Ascending aorta (tissue), 2 donors: ENCODE data around the gene MGAT5B. TPM values are rescaled to one million over a fixed set of nuclear protein-coding genes. Genes with fewer than 3 reads are reported as not detected.

Experiments
- DNase-seq, 2 donors: peaks; one replicate each; pipeline ENCODE4 v3.0.0-alpha.2; 2019; ENCODE audit warnings: low spot score in 2 of 2
- H3K27ac ChIP-seq, 2 donors: fragments of 200-600 bp; sonication (generic); one replicate each; pipeline ENCODE4 v1.5.1; 2016 to 2017; ENCODE audit warnings: mild to moderate bottlenecking in 1 of 2
- H3K27me3 ChIP-seq: fragments of 200-600 bp; sonication (generic); one replicate; pipeline ENCODE4 v1.5.1; 2017
- H3K36me3 ChIP-seq, 2 donors: fragments of 200-600 bp; sonication (generic); one replicate each; pipeline ENCODE4 v1.5.1; 2016
- H3K4me1 ChIP-seq, 2 donors: fragments of 200-600 bp; sonication (generic); one replicate each; pipeline ENCODE4 v1.5.1; 2016 to 2017; ENCODE audit warnings: mild to moderate bottlenecking in 1 of 2
- H3K4me3 ChIP-seq, 2 donors: fragments of 200-600 bp; sonication (generic); one replicate each; pipeline ENCODE4 v1.5.1; 2016 to 2017; ENCODE audit warnings: mild to moderate bottlenecking in 1 of 2
- H3K9me3 ChIP-seq, 2 donors: fragments of 200-600 bp; sonication (generic); one replicate each; pipeline ENCODE4 v1.5.1; 2016
- intact Hi-C: fragments of 100-400 bp; cut with DNase I; formaldehyde crosslinking; loops from one replicate; pipeline ENCODE4 v1.15.1; 2023
- total RNA-seq: library from RNA; depleted of rRNA; stranded (reverse); fragments of >200 nt; gene quantifications from one replicate; pipeline ENCODE4 v1.1.0, GENCODE V29; 2016
- TF ChIP-seq, protein P1 (sequence below), 3 experiments: fragments of 200-600 bp in 2 of 3; fragments of 450-650 bp in 1 of 3; sonication (generic) in 2 of 3; IDR thresholded peaks; one replicate each; pipeline ENCODE4 v1.5.1; 2016 to 2019; ENCODE audit warnings: antibody characterized with exemption in 3 of 3, mild to moderate bottlenecking in 1 of 3, moderate library complexity in 1 of 3

The MGAT5B gene
- total RNA-seq, 1 donor from 2014 or later, result not detected

DNA sequence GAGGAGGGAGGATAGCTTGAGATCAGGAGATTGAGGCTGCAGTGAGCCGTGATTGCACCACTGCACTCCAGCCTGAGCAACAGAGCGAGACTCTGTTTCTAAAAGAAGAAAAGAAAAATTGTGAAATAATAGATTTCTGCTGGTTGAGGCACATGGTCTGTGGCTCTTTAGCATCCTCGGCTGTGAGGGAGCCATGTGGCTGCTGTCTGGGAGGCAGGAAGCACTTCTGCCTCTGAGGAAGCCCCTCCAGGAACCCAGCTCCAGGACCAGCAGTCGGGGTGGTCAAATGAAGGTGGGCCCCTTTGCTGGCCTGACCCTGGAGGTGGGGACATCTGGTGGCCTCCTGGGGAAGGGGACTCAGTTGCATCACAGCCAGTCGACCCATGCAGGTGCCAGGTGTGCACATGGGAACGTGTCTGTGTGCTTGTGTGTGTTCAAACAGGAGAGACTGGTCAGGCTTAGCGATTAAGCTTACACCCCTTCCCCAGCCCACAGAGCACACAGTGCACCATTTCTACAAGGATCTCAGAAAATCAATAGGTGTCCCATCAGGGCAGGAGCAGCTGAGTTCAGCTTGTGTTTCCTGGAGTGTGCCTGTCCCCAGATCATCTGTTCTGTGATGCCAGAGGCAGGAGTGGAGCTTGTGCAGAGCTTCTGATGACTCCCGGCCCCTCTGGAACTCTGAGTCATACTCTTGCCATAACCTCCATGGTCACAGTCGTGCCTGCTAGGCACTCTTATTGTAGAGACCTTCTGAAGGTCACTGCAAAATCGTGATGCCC lies 24.3 kb upstream of the MGAT5B start:
- no peak overlapping the region for H3K27ac ChIP-seq
- no peaks in the 10 kb centered on the region for H3K9me3 ChIP-seq
- no peak for DNase-seq
- H3K4me3 ChIP-seq, result no peak overlapping the region
- H3K36me3 ChIP-seq, result no peaks in the 10 kb centered on the region
- TF ChIP-seq, protein P1, sequence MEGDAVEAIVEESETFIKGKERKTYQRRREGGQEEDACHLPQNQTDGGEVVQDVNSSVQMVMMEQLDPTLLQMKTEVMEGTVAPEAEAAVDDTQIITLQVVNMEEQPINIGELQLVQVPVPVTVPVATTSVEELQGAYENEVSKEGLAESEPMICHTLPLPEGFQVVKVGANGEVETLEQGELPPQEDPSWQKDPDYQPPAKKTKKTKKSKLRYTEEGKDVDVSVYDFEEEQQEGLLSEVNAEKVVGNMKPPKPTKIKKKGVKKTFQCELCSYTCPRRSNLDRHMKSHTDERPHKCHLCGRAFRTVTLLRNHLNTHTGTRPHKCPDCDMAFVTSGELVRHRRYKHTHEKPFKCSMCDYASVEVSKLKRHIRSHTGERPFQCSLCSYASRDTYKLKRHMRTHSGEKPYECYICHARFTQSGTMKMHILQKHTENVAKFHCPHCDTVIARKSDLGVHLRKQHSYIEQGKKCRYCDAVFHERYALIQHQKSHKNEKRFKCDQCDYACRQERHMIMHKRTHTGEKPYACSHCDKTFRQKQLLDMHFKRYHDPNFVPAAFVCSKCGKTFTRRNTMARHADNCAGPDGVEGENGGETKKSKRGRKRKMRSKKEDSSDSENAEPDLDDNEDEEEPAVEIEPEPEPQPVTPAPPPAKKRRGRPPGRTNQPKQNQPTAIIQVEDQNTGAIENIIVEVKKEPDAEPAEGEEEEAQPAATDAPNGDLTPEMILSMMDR (IDR thresholded peaks at IDR 0.05), result no peak
- H3K27me3 ChIP-seq, result no peaks in the 10 kb centered on the region
- intact Hi-C loops, result no loop called here
- H3K4me1 ChIP-seq, result peaks cover 2 to 3% of the 10 kb centered on the region in 2 donors

DNA sequence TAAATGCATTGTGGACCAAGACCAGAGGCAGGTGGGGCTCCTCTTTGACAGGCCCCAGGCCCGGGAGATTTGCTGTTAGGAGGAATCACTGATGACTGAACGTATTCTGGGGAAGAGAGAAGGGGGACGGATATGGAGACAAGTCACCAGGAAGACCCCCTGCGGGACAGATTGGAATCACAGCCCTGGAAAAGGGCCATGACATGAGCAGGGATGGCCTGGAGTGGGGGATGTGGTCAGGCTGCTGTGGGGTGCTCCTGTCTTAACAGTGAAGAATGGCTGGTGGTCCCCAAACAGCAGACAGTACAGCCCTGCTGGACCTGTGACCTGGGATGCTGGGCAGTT lies 23.7 kb upstream of the MGAT5B start:
- no peaks in the 10 kb centered on the region for H3K36me3 ChIP-seq
- TF ChIP-seq, protein P1 (IDR thresholded peaks at IDR 0.05), result no peak
- no peak overlapping the region for H3K27ac ChIP-seq
- H3K4me1 ChIP-seq, result peaks cover 2 to 3% of the 10 kb centered on the region in 2 donors
- H3K27me3 ChIP-seq, result no peaks in the 10 kb centered on the region
- H3K4me3 ChIP-seq, result no peak overlapping the region
- intact Hi-C loops, result no loop called here
- no peak for DNase-seq
- no peaks in the 10 kb centered on the region for H3K9me3 ChIP-seq

DNA sequence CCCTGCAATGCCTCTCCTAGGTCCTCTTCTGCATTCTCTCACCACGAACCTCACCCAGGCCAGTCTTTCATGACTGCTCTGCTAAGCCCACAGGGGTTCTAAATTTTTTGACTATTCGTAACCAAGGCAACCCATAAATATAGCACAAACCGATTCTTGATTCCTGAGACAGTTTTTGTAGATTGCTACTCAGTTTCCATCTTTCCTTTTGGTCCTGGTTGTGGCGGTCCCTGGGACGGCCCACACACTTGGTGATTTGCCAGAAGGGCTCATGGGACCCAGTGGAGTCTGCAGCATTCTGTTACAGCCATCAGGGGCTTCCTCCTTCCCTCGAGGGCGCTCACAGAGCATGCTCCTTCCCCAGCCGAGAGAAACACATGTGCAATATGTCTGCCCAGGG lies 23.4 kb upstream of the MGAT5B start:
- no peak overlapping the region for H3K27ac ChIP-seq
- H3K36me3 ChIP-seq, result no peaks in the 10 kb centered on the region

DNA sequence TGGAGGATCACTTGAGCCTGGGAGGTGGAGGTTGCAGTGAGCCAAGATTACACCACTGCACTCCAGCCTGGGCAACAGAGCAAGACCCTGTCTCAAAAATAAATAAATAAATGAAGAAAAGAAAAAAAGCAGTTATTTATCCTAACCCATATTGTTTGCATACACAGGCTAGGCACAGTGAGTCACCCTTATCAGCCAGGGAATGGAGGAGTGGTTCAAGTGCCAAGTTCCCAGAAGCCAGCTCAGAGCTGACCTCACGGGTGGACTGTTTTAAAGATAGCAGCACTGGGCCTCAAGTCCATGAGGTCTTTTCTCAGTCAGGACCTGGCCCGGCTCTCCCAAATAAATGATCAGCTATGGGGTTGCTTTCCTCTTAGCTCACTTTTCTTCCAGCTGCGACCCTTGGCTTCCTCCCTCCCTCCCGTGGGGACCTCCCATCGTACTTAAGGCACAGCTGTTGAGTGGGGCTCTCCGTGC lies 22.6 kb upstream of the MGAT5B start:
- Histone ChIP-seq H3K9me3 (no peaks in the 10 kb centered on the region), H3K27ac (no peak overlapping the region), H3K4me1 (no peaks in the 10 kb centered on the region), H3K36me3 (no peaks in the 10 kb centered on the region), H3K27me3 (no peaks in the 10 kb centered on the region), H3K4me3 (no peak overlapping the region)
- intact Hi-C loops, result no loop called here
- TF ChIP-seq, protein P1 (IDR thresholded peaks at IDR 0.05), result no peak
- DNase-seq, result no peak

More for the DNA sequence above, 23.4 kb upstream of the MGAT5B start:
- Histone ChIP-seq H3K4me3 (no peak overlapping the region), H3K9me3 (no peaks in the 10 kb centered on the region), H3K4me1 (peaks cover 1 to 3% of the 10 kb centered on the region in 2 donors), H3K27me3 (no peaks in the 10 kb centered on the region)
- TF ChIP-seq, protein P1 (IDR thresholded peaks at IDR 0.05), result no peak
- intact Hi-C loops, result no loop called here
- DNase-seq, result no peak

DNA sequence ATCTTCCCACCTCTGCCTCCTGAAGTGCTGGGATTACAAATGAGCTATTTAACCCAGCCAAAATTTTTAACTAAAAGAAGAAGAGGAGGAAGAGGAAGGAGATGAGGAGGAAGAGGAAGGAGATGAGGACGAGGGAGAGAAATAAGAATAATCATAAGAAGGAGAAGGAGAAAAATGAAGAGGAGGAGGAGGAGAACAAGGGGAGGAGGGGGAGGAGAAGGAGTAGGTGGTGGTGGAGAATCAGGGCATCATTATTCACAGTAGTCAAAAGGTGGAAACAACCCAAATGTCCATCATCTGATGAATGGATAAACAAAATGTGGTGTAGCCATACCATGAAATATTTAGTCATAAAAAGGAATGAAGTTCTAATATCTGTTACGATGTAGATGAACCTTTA lies 21.2 kb upstream of the MGAT5B start:
- intact Hi-C loops, result no loop called here
- no peak overlapping the region for H3K4me3 ChIP-seq
- no peaks in the 10 kb centered on the region for H3K27me3 ChIP-seq
- no peaks in the 10 kb centered on the region for H3K36me3 ChIP-seq
- H3K27ac ChIP-seq, result no peak overlapping the region
- H3K4me1 ChIP-seq, result no peaks in the 10 kb centered on the region
- no peak for DNase-seq
- H3K9me3 ChIP-seq, result no peaks in the 10 kb centered on the region
- TF ChIP-seq, protein P1 (IDR thresholded peaks at IDR 0.05), result no peak
